Stimulated activated CD4-positive, alpha-beta T cell treated with anti-CD3 and anti-CD28 coated beads, Interleukin-1b, Interleukin-23, amount 100 ng/mL, for 1 hour (primary cell): ENCODE results near the gene ZNF493.
A peak's percentile ranks its signal among the peaks of the same experiment; 100 is the strongest.

Experiments used
- DNase-seq, 2 donors: peaks; one replicate each; pipeline ENCODE4 v3.0.0-alpha.2; 2020; ENCODE audit warnings: low read depth in 2 of 2

ZNF493 gene

GRCh38 chr19:21462540-21462939 is 65.6 kb downstream of the ZNF493 start:
- DNase-seq, result no peak

DNA sequence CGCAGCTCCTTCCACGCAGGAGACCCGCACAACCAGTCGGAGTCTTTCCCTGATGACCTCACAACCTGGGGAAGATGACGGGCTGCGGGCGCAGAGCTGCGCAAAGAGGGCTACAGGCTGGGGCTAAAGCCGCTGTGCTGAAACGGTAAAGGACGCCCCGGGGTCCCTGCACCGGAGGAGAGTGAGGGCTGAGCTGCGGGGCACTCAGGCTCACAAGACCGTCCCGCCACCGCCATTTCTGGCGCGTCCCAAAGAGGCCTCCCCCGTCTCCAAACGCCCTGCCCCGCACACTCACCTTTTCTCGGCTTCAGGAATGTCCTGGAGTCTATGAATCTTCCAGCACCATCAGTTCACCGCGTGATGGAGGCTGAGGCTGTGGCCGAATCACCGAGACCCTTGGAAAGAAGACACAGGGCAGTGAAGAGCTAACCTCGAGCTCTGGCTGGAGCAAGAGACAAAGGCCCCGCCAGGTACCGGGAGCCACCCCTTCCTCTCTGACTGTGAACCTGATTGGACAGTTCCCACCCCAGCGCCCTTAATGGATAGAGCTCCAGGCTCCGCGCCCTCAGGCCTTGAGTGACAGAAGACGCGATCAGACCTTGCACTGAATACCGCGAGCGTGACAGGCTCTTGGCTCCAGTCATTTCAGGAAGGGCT is 66.6 kb downstream of the ZNF493 start:
- no peak for DNase-seq

GRCh38 chr19:21466627-21467026 is 69.7 kb downstream of the ZNF493 start:
- DNase-seq, result no peak

GRCh38 chr19:21468791-21469190 is 71.9 kb downstream of the ZNF493 start:
- no peak for DNase-seq

GRCh38 chr19:21472507-21472906 is 75.6 kb downstream of the ZNF493 start:
- DNase-seq, result no peak

DNA sequence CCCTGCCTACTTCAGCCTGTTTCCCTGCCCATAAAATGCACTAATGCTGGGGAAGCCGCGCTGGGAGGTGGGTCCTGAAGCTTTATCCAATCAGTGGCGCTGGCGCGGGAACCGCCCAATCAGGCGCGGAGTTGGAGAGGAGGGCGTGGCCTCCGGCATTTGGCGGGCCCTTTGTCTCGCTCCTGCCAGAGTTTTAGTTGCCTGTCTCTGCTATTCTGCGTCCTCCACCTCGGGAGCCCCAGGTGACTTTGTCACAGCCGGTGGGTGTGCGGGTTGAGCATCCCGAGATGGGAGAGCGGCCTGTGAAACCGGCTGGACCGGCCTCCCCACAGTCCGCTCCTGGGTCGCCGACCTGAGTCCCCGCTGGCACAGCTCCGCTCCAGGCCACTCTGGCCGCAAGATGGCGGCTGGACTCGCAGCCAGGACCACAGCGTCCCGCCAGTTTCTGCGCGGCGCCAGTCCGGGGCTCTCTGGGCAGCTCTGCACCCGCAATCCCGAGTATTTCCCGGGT is 77.8 kb downstream of the ZNF493 start:
- DNase-seq, result peak; percentile 22 to 64
